ENCODE measurements around the gene ATP5MC3. TPM values are rescaled to one million over a fixed set of nuclear protein-coding genes. Genes with fewer than 3 reads are reported as not detected.
"Not testable (repeated sequence)": the region's sequence is repeated elsewhere in the genome, so short reads cannot be mapped to it uniquely, and the experiment has no call there.

Gene ATP5MC3
- 316 TPM for polyA plus RNA-seq (2013, experiment 1 of 2)
- 331 TPM for polyA plus RNA-seq (2013, experiment 2 of 2)

- Histone ChIP-seq H4K91ac (ENCODE audit: low read length) (peak within 1 kb of the TSS; percentile 96), H3K14ac (ENCODE audit: low read length in 2 of 2) (peak within 1 kb of the TSS in 1 of 2 experiments; percentile 99), H4K8ac (ENCODE audit: low read length) (peak within 1 kb of the TSS; percentile 93), H2AK5ac (ENCODE audit: low read length, severe bottlenecking) (peak within 1 kb of the TSS; percentile 11), H2BK5ac (ENCODE audit: low read depth, low read length, poor library complexity, severe bottlenecking) (no peak within 1 kb of the TSS), H3K4me3 (ENCODE audit: insufficient read depth in 1 of 2, low read depth in 1 of 2, low read length in 2 of 2) (peak within 1 kb of the TSS; percentile 92 to 94), H3K4ac (ENCODE audit: low read depth in 1 of 2, low read length in 2 of 2) (peak within 1 kb of the TSS; percentile 20 to 94), H3K4me1 (ENCODE audit: control insufficient read depth, insufficient read depth, low read depth, low read length) (peaks cover 3% of the 10 kb centered on the region), H3K9me3 (ENCODE audit: control insufficient read depth, low read length) (no peaks in the 10 kb centered on the region), H2AFZ (ENCODE audit: low read depth, low read length) (peak within 1 kb of the TSS; percentile 83), H3K18ac (ENCODE audit: low read depth in 1 of 2, low read length in 2 of 2) (peak within 1 kb of the TSS; percentile 85 to 98), H2BK120ac (ENCODE audit: low read depth, low read length) (peak within 1 kb of the TSS; percentile 54), H3K9ac (ENCODE audit: low read length) (peak within 1 kb of the TSS; percentile 92), H3K79me1 (replicated peaks; ENCODE audit: low read length, poor library complexity, severe bottlenecking) (peaks cover 2% of the 10 kb centered on the region), H3K27me3 (ENCODE audit: control insufficient read depth in 1 of 2, insufficient read depth in 1 of 2, low read length in 2 of 2) (no peaks in the 10 kb centered on the region), H3K36me3 (ENCODE audit: control insufficient read depth in 1 of 2, insufficient read depth in 2 of 2, low read depth in 1 of 2, low read length in 2 of 2) (peaks cover 7 to 37% of the 10 kb centered on the region in 2 experiments), H3K4me2 (ENCODE audit: low read length, poor library complexity, severe bottlenecking) (peak within 1 kb of the TSS; percentile 38), H2BK12ac (ENCODE audit: low read length in 2 of 2) (peak within 1 kb of the TSS in 1 of 2 experiments; percentile 54), H3K23ac (ENCODE audit: low read length in 2 of 2) (peak within 1 kb of the TSS in 1 of 2 experiments; percentile 81), H3K27ac (ENCODE audit: low read length, poor library complexity, severe bottlenecking) (peak within 1 kb of the TSS; percentile 72), H2BK15ac (ENCODE audit: low read depth, poor library complexity, severe bottlenecking) (peak within 1 kb of the TSS; percentile 90)
- 0% methylated on average over 47 of the region's 53 CpGs for whole genome bisulfite sequencing
- peak; percentile 94 for DNase-seq
Measured at GRCh38 chr2:175181104-175181876, at the start of gene ATP5MC3. TSS of gene ATP5MC3 (minus strand) at chr2:175181710. CDS start at chr2:175181393, 317 bp downstream.

- H3K9me3 ChIP-seq (ENCODE audit: control insufficient read depth, low read length); H3K18ac ChIP-seq (ENCODE audit: low read depth in 1 of 2, low read length in 2 of 2); H4K91ac ChIP-seq (ENCODE audit: low read length); H3K79me1 ChIP-seq (replicated peaks; ENCODE audit: low read length, poor library complexity, severe bottlenecking); H2AK5ac ChIP-seq (ENCODE audit: low read length, severe bottlenecking); H2BK12ac ChIP-seq (ENCODE audit: low read length in 2 of 2); H2BK120ac ChIP-seq (ENCODE audit: low read depth, low read length); H3K4me2 ChIP-seq (ENCODE audit: low read length, poor library complexity, severe bottlenecking); H3K14ac ChIP-seq (ENCODE audit: low read length in 2 of 2); H3K27me3 ChIP-seq (ENCODE audit: control insufficient read depth in 1 of 2, insufficient read depth in 1 of 2, low read length in 2 of 2); H4K8ac ChIP-seq (ENCODE audit: low read length); H3K23ac ChIP-seq (ENCODE audit: low read length in 2 of 2); H3K4me1 ChIP-seq (ENCODE audit: control insufficient read depth, insufficient read depth, low read depth, low read length); DNase-seq; H2AFZ ChIP-seq (ENCODE audit: low read depth, low read length); H3K27ac ChIP-seq (ENCODE audit: low read length, poor library complexity, severe bottlenecking); H2BK5ac ChIP-seq (ENCODE audit: low read depth, low read length, poor library complexity, severe bottlenecking); H2BK15ac ChIP-seq (ENCODE audit: low read depth, poor library complexity, severe bottlenecking); H3K4me3 ChIP-seq (ENCODE audit: insufficient read depth in 1 of 2, low read depth in 1 of 2, low read length in 2 of 2); H3K9ac ChIP-seq (ENCODE audit: low read length); H3K4ac ChIP-seq (ENCODE audit: low read depth in 1 of 2, low read length in 2 of 2); H3K36me3 ChIP-seq (ENCODE audit: control insufficient read depth in 1 of 2, insufficient read depth in 2 of 2, low read depth in 1 of 2, low read length in 2 of 2): not testable (repeated sequence)
- WGBS: 100% methylated on average over 2 of the region's 4 CpGs
Measured at GRCh38 chr2:175228601-175229000, 47.1 kb upstream of the ATP5MC3 start.

- H3K27me3 ChIP-seq (ENCODE audit: control insufficient read depth in 1 of 2, insufficient read depth in 1 of 2, low read length in 2 of 2): peaks cover 0 to 3% of the 10 kb centered on the region in 2 experiments
- no peak overlapping the region for H3K23ac ChIP-seq (ENCODE audit: low read length in 2 of 2)
- no peak overlapping the region for H3K4me2 ChIP-seq (ENCODE audit: low read length, poor library complexity, severe bottlenecking)
- no peak overlapping the region for H4K8ac ChIP-seq (ENCODE audit: low read length)
- H3K9me3 ChIP-seq (ENCODE audit: control insufficient read depth, low read length): no peaks in the 10 kb centered on the region
- DNase-seq: no peak
- H2BK5ac ChIP-seq (ENCODE audit: low read depth, low read length, poor library complexity, severe bottlenecking): no peak overlapping the region
- no peak overlapping the region for H3K14ac ChIP-seq (ENCODE audit: low read length in 2 of 2)
- H3K79me1 ChIP-seq (replicated peaks; ENCODE audit: low read length, poor library complexity, severe bottlenecking): no peaks in the 10 kb centered on the region
- no peak overlapping the region for H2AFZ ChIP-seq (ENCODE audit: low read depth, low read length)
- H4K91ac ChIP-seq (ENCODE audit: low read length): no peak overlapping the region
- no peak overlapping the region for H2AK5ac ChIP-seq (ENCODE audit: low read length, severe bottlenecking)
- no peak overlapping the region for H3K4ac ChIP-seq (ENCODE audit: low read depth in 1 of 2, low read length in 2 of 2)
- no peak overlapping the region for H3K27ac ChIP-seq (ENCODE audit: low read length, poor library complexity, severe bottlenecking)
- H2BK15ac ChIP-seq (ENCODE audit: low read depth, poor library complexity, severe bottlenecking): no peak overlapping the region
- no peak overlapping the region for H3K4me3 ChIP-seq (ENCODE audit: insufficient read depth in 1 of 2, low read depth in 1 of 2, low read length in 2 of 2)
- H3K36me3 ChIP-seq (ENCODE audit: control insufficient read depth in 1 of 2, insufficient read depth in 2 of 2, low read depth in 1 of 2, low read length in 2 of 2): no peaks in the 10 kb centered on the region
- no peak overlapping the region for H2BK12ac ChIP-seq (ENCODE audit: low read length in 2 of 2)
- H3K9ac ChIP-seq (ENCODE audit: low read length): no peak overlapping the region
- no peaks in the 10 kb centered on the region for H3K4me1 ChIP-seq (ENCODE audit: control insufficient read depth, insufficient read depth, low read depth, low read length)
- no peak overlapping the region for H3K18ac ChIP-seq (ENCODE audit: low read depth in 1 of 2, low read length in 2 of 2)
- H2BK120ac ChIP-seq (ENCODE audit: low read depth, low read length): no peak overlapping the region
Measured at GRCh38 chr2:175228179-175228578, 46.7 kb upstream of the ATP5MC3 start.

- Histone ChIP-seq H3K9ac (ENCODE audit: low read length) (no peak overlapping the region), H3K18ac (ENCODE audit: low read depth in 1 of 2, low read length in 2 of 2) (no peak overlapping the region)
- 100% methylated on average over 1 of the region's 1 CpG for WGBS
Measured at GRCh38 chr2:175227393-175227792, 45.9 kb upstream of the ATP5MC3 start.

More at GRCh38 chr2:175227393-175227792, 45.9 kb upstream of the ATP5MC3 start:
- H3K27ac ChIP-seq (ENCODE audit: low read length, poor library complexity, severe bottlenecking): no peak overlapping the region
- no peak overlapping the region for H2BK5ac ChIP-seq (ENCODE audit: low read depth, low read length, poor library complexity, severe bottlenecking)
- no peak overlapping the region for H3K4me2 ChIP-seq (ENCODE audit: low read length, poor library complexity, severe bottlenecking)
- H4K91ac ChIP-seq (ENCODE audit: low read length): no peak overlapping the region
- no peaks in the 10 kb centered on the region for H3K79me1 ChIP-seq (replicated peaks; ENCODE audit: low read length, poor library complexity, severe bottlenecking)
- no peak overlapping the region for H2BK12ac ChIP-seq (ENCODE audit: low read length in 2 of 2)
- no peaks in the 10 kb centered on the region for H3K36me3 ChIP-seq (ENCODE audit: control insufficient read depth in 1 of 2, insufficient read depth in 2 of 2, low read depth in 1 of 2, low read length in 2 of 2)
- no peak overlapping the region for H3K4ac ChIP-seq (ENCODE audit: low read depth in 1 of 2, low read length in 2 of 2)
- no peak overlapping the region for H2BK15ac ChIP-seq (ENCODE audit: low read depth, poor library complexity, severe bottlenecking)
- DNase-seq: no peak
- no peak overlapping the region for H2AFZ ChIP-seq (ENCODE audit: low read depth, low read length)
- H2AK5ac ChIP-seq (ENCODE audit: low read length, severe bottlenecking): no peak overlapping the region
- H3K4me1 ChIP-seq (ENCODE audit: control insufficient read depth, insufficient read depth, low read depth, low read length): no peaks in the 10 kb centered on the region
- no peak overlapping the region for H4K8ac ChIP-seq (ENCODE audit: low read length)
- H2BK120ac ChIP-seq (ENCODE audit: low read depth, low read length): no peak overlapping the region
- no peak overlapping the region for H3K14ac ChIP-seq (ENCODE audit: low read length in 2 of 2)
- no peak overlapping the region for H3K23ac ChIP-seq (ENCODE audit: low read length in 2 of 2)
- H3K4me3 ChIP-seq (ENCODE audit: insufficient read depth in 1 of 2, low read depth in 1 of 2, low read length in 2 of 2): no peak overlapping the region
- no peaks in the 10 kb centered on the region for H3K9me3 ChIP-seq (ENCODE audit: control insufficient read depth, low read length)
- peaks cover 0 to 3% of the 10 kb centered on the region in 2 experiments for H3K27me3 ChIP-seq (ENCODE audit: control insufficient read depth in 1 of 2, insufficient read depth in 1 of 2, low read length in 2 of 2)

Data from mesenchymal stem cell (in vitro differentiated cells and primary cell).